Keratinocyte (primary cell): ENCODE results near the gene SPTLC3. TPM values are rescaled to one million over a fixed set of nuclear protein-coding genes. Genes with fewer than 3 reads are reported as not detected.

ENCODE experiments used
- DNase-seq: peaks from one replicate; pipeline ENCODE4 v3.0.0-alpha.2; 2011; ENCODE audit warnings: low read depth, missing footprints, low spot score
- FAIRE-seq: peaks from 2 replicates; lab custom pipeline; 2011; peaks lifted over from hg19 to GRCh38; lab: Jason Lieb, UNC
- H2AFZ ChIP-seq: 2 replicates; pipeline ENCODE4 v1.6.0; 2012; ENCODE audit warnings: low read length, control low read depth, inconsistent platforms; ENCODE audit not compliant: control insufficient read depth
- H3K27ac ChIP-seq: 2 replicates; pipeline ENCODE4 v1.5.1; 2011; ENCODE audit warnings: low read length; ENCODE audit not compliant: control insufficient read depth, insufficient read depth
- H3K27me3 ChIP-seq: 3 replicates; pipeline ENCODE4 v1.6.0; 2011; ENCODE audit warnings: low read length; ENCODE audit not compliant: control insufficient read depth, insufficient read depth; ENCODE audit errors: extremely low read depth
- H3K36me3 ChIP-seq, 2 experiments: 2 replicates in 1 of 2; 3 replicates in 1 of 2; pipeline ENCODE4 v1.5.1; 2011; ENCODE audit warnings: low read length in 2 of 2, mild to moderate bottlenecking in 1 of 2; ENCODE audit not compliant: control insufficient read depth in 2 of 2, insufficient read depth in 2 of 2; ENCODE audit errors: extremely low read depth in 1 of 2
- H3K4me1 ChIP-seq: 3 replicates; pipeline ENCODE4 v1.5.1; 2011; ENCODE audit warnings: low read length; ENCODE audit not compliant: control insufficient read depth, insufficient read depth; ENCODE audit errors: extremely low read depth
- H3K4me2 ChIP-seq: 3 replicates; pipeline ENCODE4 v1.6.0; 2011; ENCODE audit warnings: low read depth, low read length; ENCODE audit not compliant: control insufficient read depth, insufficient read depth; ENCODE audit errors: extremely low read depth
- H3K4me3 ChIP-seq, 3 experiments: fragments of 200-600 bp in 1 of 3; sonication (generic) in 1 of 3; 2 replicates in 2 of 3; 3 replicates in 1 of 3; pipeline ENCODE4 v1.5.1; 2011 to 2016; ENCODE audit warnings: low read length in 3 of 3, mild to moderate bottlenecking in 3 of 3, control low read depth in 2 of 3, inconsistent platforms in 1 of 3, low read depth in 1 of 3, mixed read lengths in 1 of 3, mixed run types in 1 of 3, moderate library complexity in 1 of 3; ENCODE audit not compliant: control insufficient read depth in 2 of 3, insufficient read depth in 2 of 3; ENCODE audit errors: extremely low read depth in 1 of 3
- H3K79me2 ChIP-seq: 2 replicates; pipeline ENCODE4 v1.6.0; 2012; ENCODE audit warnings: low read length; ENCODE audit not compliant: control insufficient read depth, insufficient read depth
- H3K9ac ChIP-seq: 3 replicates; pipeline ENCODE4 v1.6.0; 2011; ENCODE audit warnings: low read length; ENCODE audit not compliant: control insufficient read depth, insufficient read depth; ENCODE audit errors: extremely low read depth
- H3K9me1 ChIP-seq: 3 replicates; pipeline ENCODE4 v1.6.0; 2011; ENCODE audit warnings: low read length; ENCODE audit not compliant: control insufficient read depth, insufficient read depth; ENCODE audit errors: extremely low read depth
- H3K9me3 ChIP-seq: 2 replicates; pipeline ENCODE4 v1.5.1; 2012; ENCODE audit warnings: low read depth, low read length; ENCODE audit not compliant: control insufficient read depth
- H4K20me1 ChIP-seq: 3 replicates; pipeline ENCODE4 v1.6.0; 2011; ENCODE audit warnings: low read length; ENCODE audit not compliant: control insufficient read depth, insufficient read depth; ENCODE audit errors: extremely low read depth
- CTCF ChIP-seq, 3 experiments: IDR thresholded peaks in 1 of 3; conservative IDR thresholded peaks in 1 of 3; optimal IDR thresholded peaks in 1 of 3; 2 replicates in 2 of 3; 3 replicates in 1 of 3; pipeline versions ENCODE3 to v1.5.1; 2011; ENCODE audit warnings: low read length in 3 of 3, mild to moderate bottlenecking in 3 of 3, moderate library complexity in 2 of 3, control low read depth in 1 of 3, inconsistent platforms in 1 of 3; ENCODE audit not compliant: insufficient read depth in 2 of 3; ENCODE audit errors: extremely low read depth in 1 of 3
- EZH2 ChIP-seq: IDR thresholded peaks from one replicate; pipeline ENCODE4 v1.6.1; 2012; ENCODE audit warnings: inconsistent platforms, mild to moderate bottlenecking, low read length, moderate library complexity
- dilution Hi-C: fragments of 300-500 bp; cut with MboI; formaldehyde crosslinking; loops from one replicate; pipeline ENCODE4 v1.7.0; 2020; ENCODE audit warnings: low sequenced_read_pairs; ENCODE audit not compliant: extremely low pct_ligation_motif_present
- polyA plus RNA-seq, 5 experiments: library from polyadenylated mRNA; depleted of rRNA in 3 of 5; stranded (reverse) in 3 of 5; stranded (forward) in 1 of 5; unstranded in 1 of 5; fragments of >200 nt; gene quantifications; 1 replicate in 1 of 5; 2 replicates in 3 of 5; 3 replicates in 1 of 5; pipeline versions ENCODE4 v1.2.1 to v1.2.3, GENCODE V29; 2011 to 2012; ENCODE audit warnings: missing spikeins in 2 of 5, low read depth in 1 of 5, low replicate concordance in 1 of 5

Gene SPTLC3
- polyA plus RNA-seq, 1 donor (not counting 4 experiments of a cell fraction or from before 2014, with no cell fraction given) = 11.4 TPM

GRCh38 chr20:13105039-13105438 lies 96.3 kb downstream of the SPTLC3 start:
- dilution Hi-C loops = loop anchor here (25.0 kb wide), 1 partner anchor 418 kb away; no protein-coding TSS in a partner anchor
- no peaks in the 10 kb centered on the region for H3K9me3 ChIP-seq
- H3K4me3 ChIP-seq = no peak overlapping the region

DNA sequence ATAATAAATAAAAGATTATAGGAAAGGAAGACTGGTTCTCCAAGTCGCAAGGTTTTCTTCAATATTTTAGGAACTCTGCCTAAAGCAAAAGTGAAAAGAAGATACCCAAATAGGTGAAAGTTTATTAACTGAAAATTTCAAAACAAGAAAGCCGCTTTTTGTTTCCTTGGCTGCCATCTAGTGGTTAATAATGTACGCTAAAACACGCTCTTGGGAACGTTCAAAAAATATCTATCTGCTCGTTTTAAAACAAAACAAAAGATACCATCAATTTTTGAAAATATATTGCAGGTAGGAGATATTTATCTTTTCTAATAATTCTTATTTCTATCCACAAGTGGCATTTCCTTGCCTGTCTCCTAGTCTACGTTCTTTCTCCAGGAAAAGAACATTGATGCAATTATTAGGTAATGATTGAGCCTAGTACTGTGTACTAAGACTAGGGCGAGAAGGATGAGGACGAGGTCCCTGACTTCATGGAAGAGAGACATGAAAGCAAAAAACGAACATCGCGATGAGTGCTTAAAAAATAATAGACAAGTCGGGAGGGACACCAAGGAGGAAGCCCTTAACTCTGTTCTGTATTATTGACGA lies 97.2 kb downstream of the SPTLC3 start:
- H3K9me3 ChIP-seq = no peaks in the 10 kb centered on the region
- peaks cover 6% of the 10 kb centered on the region for H3K4me1 ChIP-seq
- TF ChIP-seq CTCF (optimal IDR thresholded peaks at IDR 0.05 in 1 of 3, IDR thresholded peaks at IDR 0.05 in 1 of 3, conservative IDR thresholded peaks at IDR 0.05 in 1 of 3; ENCODE audit: extremely low read depth in 1 of 3, insufficient read depth in 2 of 3, low read length in 3 of 3) (peak in 2 of 3 experiments; percentile 33 to 48), EZH2 (no peak)
- no peak overlapping the region for H3K4me3 ChIP-seq
- H3K9ac ChIP-seq = no peak overlapping the region
- H3K79me2 ChIP-seq = no peaks in the 10 kb centered on the region
- H3K27ac ChIP-seq = no peak overlapping the region
- H2AFZ ChIP-seq = no peak overlapping the region
- H3K27me3 ChIP-seq = no peaks in the 10 kb centered on the region
- DNase-seq (no peak), FAIRE-seq (peak; percentile 23)
- H3K4me2 ChIP-seq = no peak overlapping the region
- dilution Hi-C loops = loop anchor here (25.0 kb wide), 1 partner anchor 419 kb away; no protein-coding TSS in a partner anchor
- H4K20me1 ChIP-seq = no peaks in the 10 kb centered on the region
- H3K36me3 ChIP-seq = no peaks in the 10 kb centered on the region
- H3K9me1 ChIP-seq = no peaks in the 10 kb centered on the region

More at GRCh38 chr20:13105039-13105438, 96.3 kb downstream of the SPTLC3 start:
- no peak overlapping the region for H3K4me2 ChIP-seq
- no peaks in the 10 kb centered on the region for H4K20me1 ChIP-seq
- no peaks in the 10 kb centered on the region for H3K79me2 ChIP-seq
- no peak overlapping the region for H3K27ac ChIP-seq
- no peak for DNase-seq
- peaks cover 15% of the 10 kb centered on the region for H3K4me1 ChIP-seq
- FAIRE-seq = no peak
- H3K9ac ChIP-seq = no peak overlapping the region
- no peaks in the 10 kb centered on the region for H3K9me1 ChIP-seq
- no peaks in the 10 kb centered on the region for H3K36me3 ChIP-seq
- H3K27me3 ChIP-seq = no peaks in the 10 kb centered on the region
- TF ChIP-seq CTCF (optimal IDR thresholded peaks at IDR 0.05 in 1 of 3, IDR thresholded peaks at IDR 0.05 in 1 of 3, conservative IDR thresholded peaks at IDR 0.05 in 1 of 3; ENCODE audit: extremely low read depth in 1 of 3, insufficient read depth in 2 of 3, low read length in 3 of 3) (no peak), EZH2 (no peak)
- peak overlapping the region; percentile 1 for H2AFZ ChIP-seq
